AG09319 (cell line): ENCODE measurements around the gene SLX1B.
"Not testable (repeated sequence)": the region's sequence is repeated elsewhere in the genome, so short reads cannot be mapped to it uniquely, and the experiment has no call there.

Experiments
- DNase-seq: peaks from one replicate; pipeline ENCODE4 v3.0.0-alpha.2; 2010; ENCODE audit warnings: low read depth; ENCODE audit errors: extremely low read depth

Gene SLX1B

GRCh38 chr16:29454269-29454668, at the start of gene SLX1B, which contains the start of gene BOLA2:
SLX1B (plus strand) TSS chr16:29454533.
BOLA2 (minus strand) TSS chr16:29454351; CDS start chr16:29454253, 98 bp downstream.
- DNase-seq, result not testable (repeated sequence)

- not testable (repeated sequence) for DNase-seq
Measured at GRCh38 chr16:29405249-29405648, 49.1 kb upstream of the SLX1B start.

DNA sequence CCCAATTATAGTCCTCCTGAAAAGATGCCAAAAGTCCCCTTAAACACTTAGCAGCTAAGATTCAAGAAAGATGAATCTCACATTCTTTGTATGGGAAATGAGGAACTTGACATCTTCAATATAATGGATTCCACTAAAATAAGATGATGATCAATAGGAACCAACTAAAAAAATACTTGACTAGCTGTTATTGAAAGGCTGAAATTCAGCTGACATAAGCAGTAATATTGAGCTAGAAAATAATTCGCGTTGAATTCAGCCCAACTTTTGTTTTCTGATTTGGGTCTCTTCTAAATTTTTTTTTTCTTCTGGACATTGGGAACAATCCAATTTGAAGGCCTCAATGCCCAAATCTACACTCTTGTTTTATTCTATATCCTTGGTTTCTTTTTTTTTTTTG, 30.7 kb upstream of the SLX1B start:
- not testable (repeated sequence) for DNase-seq

DNA sequence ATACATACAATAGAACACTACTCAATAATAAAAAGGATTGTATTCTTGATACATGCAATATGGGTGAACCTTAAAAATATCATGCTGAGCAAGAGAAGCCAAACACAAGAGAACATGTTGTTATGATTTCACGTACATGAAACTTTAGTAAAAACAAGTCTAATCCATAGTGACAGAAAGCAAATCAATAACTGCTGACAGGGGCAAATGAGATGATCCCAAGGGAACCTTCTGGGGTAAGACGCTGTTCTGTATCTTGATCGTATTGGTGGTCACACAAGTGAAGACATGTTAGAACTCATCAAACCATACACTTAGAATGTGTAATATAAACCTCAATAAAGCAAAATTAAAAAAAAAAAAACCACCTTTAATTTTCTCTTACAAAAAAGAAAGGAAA, 28.9 kb upstream of the SLX1B start:
- DNase-seq, result not testable (repeated sequence)

- not testable (repeated sequence) for DNase-seq
Measured at GRCh38 chr16:29453754-29454153, 579 bp upstream of the SLX1B start.

- not testable (repeated sequence) for DNase-seq
Measured at GRCh38 chr16:29454828-29455227, 495 bp downstream of the SLX1B start.

- DNase-seq, result not testable (repeated sequence)
Measured at GRCh38 chr16:29457660-29458059, 3.3 kb downstream of the SLX1B start.

DNA sequence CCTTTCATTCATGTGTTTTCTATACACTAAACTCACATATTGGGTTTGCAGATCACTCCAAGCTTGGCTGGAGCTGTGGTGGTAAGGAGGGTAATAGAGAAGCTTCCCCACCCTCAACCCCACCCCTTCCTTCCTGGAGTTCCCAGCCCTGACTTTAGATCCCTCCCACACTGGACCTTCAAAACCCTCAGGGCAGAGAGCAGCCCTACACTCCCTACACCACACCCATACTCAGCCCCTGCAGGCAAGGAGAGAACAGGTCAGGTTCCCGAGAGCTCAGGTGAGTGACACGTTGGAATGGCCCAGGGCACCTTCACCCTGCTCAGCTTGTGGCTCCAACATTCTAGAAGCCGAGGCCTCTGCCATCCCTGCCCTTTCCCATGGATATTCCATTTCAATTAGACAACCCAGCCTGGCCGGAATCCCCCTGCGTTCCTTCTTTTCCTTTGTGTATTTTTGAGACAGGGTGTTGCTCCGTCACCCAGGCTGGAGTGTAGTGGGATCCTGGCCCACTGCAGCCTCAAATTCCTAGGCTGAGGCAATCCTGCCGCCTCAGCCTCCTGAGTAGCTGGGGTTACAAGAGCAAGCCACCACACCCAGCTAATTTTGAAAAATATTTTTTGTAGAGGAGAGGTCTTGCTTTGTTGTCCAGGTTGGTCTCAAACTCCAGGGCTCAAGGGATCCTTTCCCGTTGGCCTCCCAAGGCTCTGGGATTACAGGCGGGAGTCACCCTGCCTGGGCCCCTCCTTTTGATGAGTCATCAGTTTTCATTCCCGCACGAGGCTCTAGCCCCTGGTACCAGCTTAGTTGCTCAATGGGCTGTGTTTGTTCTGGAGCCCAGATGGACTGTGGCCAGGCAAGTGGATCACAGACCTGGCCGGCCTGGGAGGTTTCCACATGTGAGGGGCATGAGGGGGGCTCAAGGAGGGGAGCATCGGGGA, 5.6 kb downstream of the SLX1B start, which contains the start of gene SULT1A4:
SULT1A4 (plus strand) TSS at position 208 of the 941 bp plus-strand sequence. CDS start 1,473 bp downstream, outside the sequence.
- not testable (repeated sequence) for DNase-seq

- DNase-seq, result not testable (repeated sequence)
Measured at GRCh38 chr16:29460647-29461030, 6.3 kb downstream of the SLX1B start.

GRCh38 chr16:29465985-29466824, 11.9 kb downstream of the SLX1B start:
- not testable (repeated sequence) for DNase-seq

DNA sequence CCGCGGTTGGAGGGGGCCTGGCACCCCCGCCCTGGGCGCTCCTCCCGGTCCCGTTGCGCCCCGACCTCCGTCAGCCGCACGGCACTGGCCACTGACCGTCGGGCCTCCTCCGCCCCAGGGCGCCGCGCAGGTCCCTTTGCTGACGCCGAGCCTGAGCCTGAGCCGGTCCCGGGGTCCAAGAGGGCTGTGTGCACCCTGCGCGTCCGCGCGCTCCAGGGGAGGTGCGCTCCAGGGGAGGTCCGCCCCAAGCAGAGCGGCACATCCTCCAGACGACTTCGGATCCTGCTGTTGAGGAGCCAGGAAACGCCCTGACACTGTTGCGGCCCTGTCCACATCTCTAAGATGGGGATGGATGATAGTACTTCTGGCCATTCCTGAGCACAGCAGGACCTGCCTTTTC, 12.6 kb downstream of the SLX1B start:
- not testable (repeated sequence) for DNase-seq

- DNase-seq, result not testable (repeated sequence)
Measured at GRCh38 chr16:29467654-29468366, 13.5 kb downstream of the SLX1B start.

- DNase-seq, result not testable (repeated sequence)
Measured at GRCh38 chr16:29469660-29470059, 15.3 kb downstream of the SLX1B start.

GRCh38 chr16:29472065-29472464, 17.7 kb downstream of the SLX1B start:
- not testable (repeated sequence) for DNase-seq

DNA sequence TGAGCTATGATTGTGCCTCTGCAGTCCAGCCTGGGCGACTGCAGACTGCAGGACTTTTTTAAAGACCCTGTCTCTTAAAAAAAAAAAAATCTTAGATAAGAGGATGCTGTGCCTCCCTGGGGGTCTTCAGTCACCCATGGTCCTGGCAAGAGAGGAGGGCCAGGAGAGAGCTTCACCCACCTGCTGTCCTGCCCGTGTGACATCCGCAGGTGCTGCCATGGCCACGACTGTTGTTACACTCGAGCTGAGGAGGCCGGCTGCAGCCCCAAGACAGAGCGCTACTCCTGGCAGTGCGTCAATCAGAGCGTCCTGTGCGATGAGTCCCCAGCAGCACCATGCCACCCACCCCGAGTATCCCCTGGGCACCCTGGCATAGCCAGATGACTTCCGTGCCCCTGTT, 27.9 kb downstream of the SLX1B start:
- not testable (repeated sequence) for DNase-seq

GRCh38 chr16:29506308-29506707, 52.0 kb downstream of the SLX1B start, which contains the start of gene NPIPB12:
NPIPB12 (minus strand) TSS chr16:29506408.
- not testable (repeated sequence) for DNase-seq
